ENCODE data around the gene MT1G.

MT1G gene

DNA sequence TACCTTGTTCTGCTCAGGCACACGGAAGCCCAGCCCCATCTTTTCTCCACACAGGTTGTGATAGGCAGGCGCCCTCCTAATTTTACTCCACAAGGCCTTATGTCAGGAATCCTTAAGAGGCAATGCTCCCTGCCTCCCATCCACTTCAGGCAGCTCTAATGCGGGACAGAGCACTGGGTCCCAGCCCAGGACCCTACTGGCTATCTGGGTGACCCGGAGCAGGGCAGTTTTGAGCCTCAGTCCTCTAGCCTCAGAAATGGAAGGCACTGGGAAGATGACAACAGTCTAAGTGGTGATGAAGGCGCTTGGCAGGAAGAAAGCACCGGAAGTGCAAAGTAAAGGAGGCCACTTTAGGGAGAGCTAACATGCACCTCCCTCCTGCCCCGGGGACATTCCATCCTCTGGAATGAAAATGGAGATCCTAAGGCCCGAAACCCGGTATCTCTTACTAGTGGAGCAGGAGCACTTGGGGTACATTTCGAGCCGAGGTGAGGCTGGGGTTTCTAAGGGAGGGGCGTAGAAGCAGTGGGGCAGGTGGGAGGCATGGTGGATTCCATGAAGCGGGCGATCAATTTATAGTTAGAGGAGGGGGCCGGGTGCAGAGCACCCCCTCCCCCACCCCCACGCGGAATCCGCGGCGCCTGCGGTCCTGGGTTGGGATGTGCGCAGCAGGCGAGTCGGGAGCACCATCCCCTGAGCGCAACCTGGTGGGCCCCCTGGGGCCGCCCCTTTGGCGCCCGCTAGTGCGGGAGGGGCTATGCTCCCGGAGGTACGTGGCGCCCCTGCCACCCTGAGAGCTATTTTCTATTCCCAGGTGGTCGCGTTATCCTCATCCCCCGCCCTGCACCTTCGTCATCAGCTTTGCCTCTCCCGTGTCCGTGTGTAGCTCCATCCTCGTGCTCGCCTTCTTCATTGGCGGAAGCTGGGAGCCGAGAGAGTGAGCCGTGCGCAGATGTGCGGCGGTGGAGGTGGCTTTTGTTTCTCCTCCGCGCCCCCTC lies 5.2 kb downstream of the MT1G start:
- peaks cover 100% of the 10 kb centered on the region for H3K27me3 Mint-ChIP-seq (ENCODE audit: low read depth)
- TF ChIP-seq, protein P1, sequence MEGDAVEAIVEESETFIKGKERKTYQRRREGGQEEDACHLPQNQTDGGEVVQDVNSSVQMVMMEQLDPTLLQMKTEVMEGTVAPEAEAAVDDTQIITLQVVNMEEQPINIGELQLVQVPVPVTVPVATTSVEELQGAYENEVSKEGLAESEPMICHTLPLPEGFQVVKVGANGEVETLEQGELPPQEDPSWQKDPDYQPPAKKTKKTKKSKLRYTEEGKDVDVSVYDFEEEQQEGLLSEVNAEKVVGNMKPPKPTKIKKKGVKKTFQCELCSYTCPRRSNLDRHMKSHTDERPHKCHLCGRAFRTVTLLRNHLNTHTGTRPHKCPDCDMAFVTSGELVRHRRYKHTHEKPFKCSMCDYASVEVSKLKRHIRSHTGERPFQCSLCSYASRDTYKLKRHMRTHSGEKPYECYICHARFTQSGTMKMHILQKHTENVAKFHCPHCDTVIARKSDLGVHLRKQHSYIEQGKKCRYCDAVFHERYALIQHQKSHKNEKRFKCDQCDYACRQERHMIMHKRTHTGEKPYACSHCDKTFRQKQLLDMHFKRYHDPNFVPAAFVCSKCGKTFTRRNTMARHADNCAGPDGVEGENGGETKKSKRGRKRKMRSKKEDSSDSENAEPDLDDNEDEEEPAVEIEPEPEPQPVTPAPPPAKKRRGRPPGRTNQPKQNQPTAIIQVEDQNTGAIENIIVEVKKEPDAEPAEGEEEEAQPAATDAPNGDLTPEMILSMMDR (IDR thresholded peaks at IDR 0.05; ENCODE audit: unreplicated experiment in 3 of 3): no peak
- no peaks in the 10 kb centered on the region for H3K9me3 Mint-ChIP-seq
- H3K36me3 Mint-ChIP-seq (ENCODE audit: low read depth): peaks cover 12% of the 10 kb centered on the region
- H3K27ac Mint-ChIP-seq: no peak overlapping the region
- peaks cover 15% of the 10 kb centered on the region for H3K4me1 Mint-ChIP-seq
- peak overlapping the region; percentile 59 to 70 (median 67) for H3K4me3 Mint-ChIP-seq

DNA sequence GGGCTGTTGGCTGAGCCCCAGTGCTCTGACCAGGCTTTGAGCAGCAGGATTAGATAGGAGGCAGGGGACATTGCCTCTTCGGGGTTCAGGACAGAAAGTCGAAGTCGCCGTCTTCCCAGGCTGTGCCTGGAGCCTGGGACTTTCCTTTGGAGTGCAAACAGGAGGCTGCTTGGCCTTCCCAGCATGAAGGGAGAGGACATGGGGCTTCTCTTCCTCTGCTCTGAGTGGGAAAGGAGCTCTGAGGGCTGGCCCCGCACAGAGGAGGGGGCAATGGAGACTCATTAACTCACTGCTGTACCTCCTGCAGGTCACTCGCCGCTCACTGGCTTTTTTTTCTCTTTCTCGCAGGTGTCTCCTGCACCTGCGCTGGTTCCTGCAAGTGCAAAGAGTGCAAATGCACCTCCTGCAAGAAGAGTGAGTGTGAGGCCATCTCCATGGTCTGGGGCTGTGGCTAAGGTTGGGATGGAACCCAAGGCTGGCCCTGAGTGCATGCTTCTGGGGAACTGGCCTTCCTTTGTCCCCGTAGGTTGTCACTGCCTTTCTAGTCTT lies 9.5 kb downstream of the MT1G start:
- peak overlapping the region; percentile 87 to 92 (median 89) for H3K4me3 Mint-ChIP-seq
- H3K27me3 Mint-ChIP-seq (ENCODE audit: low read depth): peaks cover 99% of the 10 kb centered on the region
- TF ChIP-seq, protein P1 (IDR thresholded peaks at IDR 0.05; ENCODE audit: unreplicated experiment in 3 of 3): no peak
- H3K4me1 Mint-ChIP-seq: peaks cover 13% of the 10 kb centered on the region
- H3K27ac Mint-ChIP-seq: peak overlapping the region in 2 of 3 experiments; percentile 28 to 79
- peaks cover 12% of the 10 kb centered on the region for H3K36me3 Mint-ChIP-seq (ENCODE audit: low read depth)
- H3K9me3 Mint-ChIP-seq: no peaks in the 10 kb centered on the region

DNA sequence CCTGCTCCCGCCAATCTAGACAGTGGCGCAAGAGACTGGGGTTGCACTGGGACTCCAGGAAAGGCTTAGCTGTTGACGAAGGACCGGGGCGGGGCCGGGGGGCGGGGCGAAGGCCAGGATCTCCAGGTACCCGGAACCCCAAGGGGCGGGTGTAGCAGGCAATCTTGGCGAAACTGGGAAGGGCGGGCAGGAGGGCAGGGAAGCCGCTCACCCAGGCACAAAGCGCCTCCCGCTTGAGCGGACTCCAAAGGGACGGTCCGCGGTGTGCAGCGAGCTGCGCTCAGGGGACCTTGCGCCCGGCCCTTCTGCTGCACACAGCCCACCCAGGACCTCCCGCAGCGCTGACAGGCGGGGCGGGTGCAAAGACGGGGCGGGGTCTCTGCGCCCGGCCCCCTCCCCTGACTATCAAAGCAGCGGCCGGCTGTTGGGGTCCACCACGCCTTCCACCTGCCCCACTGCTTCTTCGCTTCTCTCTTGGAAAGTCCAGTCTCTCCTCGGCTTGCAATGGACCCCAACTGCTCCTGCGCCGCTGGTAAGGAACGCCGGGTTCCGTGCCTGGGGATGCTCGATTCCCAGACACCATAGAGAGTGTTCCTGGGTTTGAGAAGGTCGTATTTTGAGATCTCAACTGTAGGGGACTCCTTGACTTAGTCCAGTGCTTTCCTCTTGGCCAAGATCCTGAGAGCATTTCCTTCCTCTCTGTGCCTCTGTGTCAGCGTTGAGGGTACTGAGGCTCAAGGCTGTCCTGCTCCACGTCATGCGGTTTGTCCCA lies 10.1 kb downstream of the MT1G start, which contains the start of gene MT1F:
Gene MT1F, plus strand, starts transcription at position 405 of the 772 bp plus-strand sequence. Its CDS starts 100 bp downstream, at position 505.
- peaks cover 12% of the 10 kb centered on the region for H3K36me3 Mint-ChIP-seq (ENCODE audit: low read depth)
- H3K27me3 Mint-ChIP-seq (ENCODE audit: low read depth): peaks cover 99% of the 10 kb centered on the region
- H3K4me3 Mint-ChIP-seq: peak within 1 kb of the TSS; percentile 87 to 92 (median 89)
- H3K27ac Mint-ChIP-seq: peak within 1 kb of the TSS in 2 of 3 experiments; percentile 28 to 79
- H3K4me1 Mint-ChIP-seq: peaks cover 9% of the 10 kb centered on the region
- H3K9me3 Mint-ChIP-seq: no peaks in the 10 kb centered on the region
- TF ChIP-seq, protein P1 (IDR thresholded peaks at IDR 0.05; ENCODE audit: unreplicated experiment in 3 of 3): no peak

DNA sequence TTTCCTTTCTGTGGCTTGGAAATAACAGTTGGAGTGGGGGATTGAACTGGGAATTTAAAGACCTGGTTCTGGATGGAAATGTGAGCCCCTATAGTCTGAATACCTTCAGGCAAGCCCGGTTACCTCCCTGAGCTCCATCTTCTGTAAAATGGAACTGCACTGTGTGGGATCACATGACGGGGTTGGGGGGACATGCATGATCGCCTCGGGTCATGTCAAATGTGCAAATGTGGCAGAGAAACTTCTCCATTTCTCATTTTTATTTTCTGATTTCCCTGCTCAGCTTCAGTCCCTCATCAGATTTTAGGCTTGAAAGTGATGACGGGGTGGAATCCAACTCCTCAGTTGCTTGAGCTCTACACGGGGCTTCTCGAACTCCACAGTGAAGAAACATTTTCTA lies 14.6 kb downstream of the MT1G start:
- H3K27ac Mint-ChIP-seq: no peak overlapping the region
- peaks cover 99% of the 10 kb centered on the region for H3K27me3 Mint-ChIP-seq (ENCODE audit: low read depth)
- TF ChIP-seq, protein P1 (IDR thresholded peaks at IDR 0.05; ENCODE audit: unreplicated experiment in 3 of 3): no peak
- H3K9me3 Mint-ChIP-seq: no peaks in the 10 kb centered on the region
- no peak overlapping the region for H3K4me3 Mint-ChIP-seq
- peaks cover 5% of the 10 kb centered on the region for H3K4me1 Mint-ChIP-seq
- no peaks in the 10 kb centered on the region for H3K36me3 Mint-ChIP-seq (ENCODE audit: low read depth)

DNA sequence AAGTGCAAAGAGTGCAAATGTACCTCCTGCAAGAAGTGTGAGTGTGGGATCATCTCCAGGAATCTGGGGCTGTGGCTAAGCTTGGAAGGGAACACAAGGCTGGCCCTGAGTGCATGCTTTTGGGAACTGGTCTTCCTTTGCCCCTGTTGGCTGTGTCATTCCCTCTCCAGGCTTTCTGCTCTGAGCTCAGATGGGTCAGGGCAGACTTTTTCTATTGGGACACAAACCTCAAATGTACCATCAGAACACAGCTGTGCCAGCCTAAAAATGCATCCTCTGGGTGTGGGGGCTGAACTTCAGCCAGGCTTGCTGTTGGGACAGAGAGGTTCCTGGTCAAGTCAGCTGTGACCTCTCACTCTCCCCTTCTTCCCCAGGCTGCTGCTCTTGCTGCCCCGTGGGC lies 15.3 kb downstream of the MT1G start:
- Mint-ChIP-seq H3K27ac (no peak overlapping the region), H3K36me3 (ENCODE audit: low read depth) (no peaks in the 10 kb centered on the region), H3K4me1 (no peaks in the 10 kb centered on the region), H3K27me3 (ENCODE audit: low read depth) (peaks cover 99% of the 10 kb centered on the region), H3K9me3 (no peaks in the 10 kb centered on the region), H3K4me3 (no peak overlapping the region)
- TF ChIP-seq, protein P1 (IDR thresholded peaks at IDR 0.05; ENCODE audit: unreplicated experiment in 3 of 3): no peak

Measured in nephron (organoid).